Astrocyte (in vitro differentiated cells and primary cell): ENCODE data around the gene RAB39A.

Experiments
- CTCF ChIP-seq: IDR thresholded peaks from 2 replicates; pipeline ENCODE4 v1.5.1; 2011; ENCODE audit warnings: low read depth, mild to moderate bottlenecking, inconsistent platforms, low read length, moderate library complexity; ENCODE audit not compliant: insufficient read depth
- EZH2 ChIP-seq: IDR thresholded peaks from 2 replicates; pipeline ENCODE4 v1.6.1; 2012; ENCODE audit warnings: mild to moderate bottlenecking, low read length, inconsistent platforms; ENCODE audit not compliant: insufficient read depth

- no peak for TF ChIP-seq CTCF
- no peak for TF ChIP-seq EZH2
Measured at GRCh38 chr11:107921997-107922396, 6.3 kb upstream of the RAB39A start.
